Activated naive CD8-positive, alpha-beta T cell (primary cell): ENCODE results near the gene MCF2L2.
"Not testable (repeated sequence)": the region's sequence is repeated elsewhere in the genome, so short reads cannot be mapped to it uniquely, and the experiment has no call there.

ENCODE experiments used
- H3K27ac Mint-ChIP-seq: one replicate; pipeline ENCODE4 v1.8.0; 2021; ENCODE audit warnings: mixed read lengths
- H3K27me3 Mint-ChIP-seq: one replicate; pipeline ENCODE4 v1.8.0; 2021; ENCODE audit warnings: mixed read lengths
- H3K36me3 Mint-ChIP-seq: one replicate; pipeline ENCODE4 v1.8.0; 2021; ENCODE audit warnings: mixed read lengths
- H3K4me1 Mint-ChIP-seq: one replicate; pipeline ENCODE4 v1.8.0; 2021; ENCODE audit warnings: low read depth, mixed read lengths
- H3K4me3 Mint-ChIP-seq: one replicate; pipeline ENCODE4 v1.8.0; 2021; ENCODE audit warnings: mild to moderate bottlenecking, mixed read lengths
- H3K9me3 Mint-ChIP-seq: one replicate; pipeline ENCODE4 v1.8.0; 2021; ENCODE audit warnings: low read depth, mixed read lengths

The MCF2L2 gene

DNA sequence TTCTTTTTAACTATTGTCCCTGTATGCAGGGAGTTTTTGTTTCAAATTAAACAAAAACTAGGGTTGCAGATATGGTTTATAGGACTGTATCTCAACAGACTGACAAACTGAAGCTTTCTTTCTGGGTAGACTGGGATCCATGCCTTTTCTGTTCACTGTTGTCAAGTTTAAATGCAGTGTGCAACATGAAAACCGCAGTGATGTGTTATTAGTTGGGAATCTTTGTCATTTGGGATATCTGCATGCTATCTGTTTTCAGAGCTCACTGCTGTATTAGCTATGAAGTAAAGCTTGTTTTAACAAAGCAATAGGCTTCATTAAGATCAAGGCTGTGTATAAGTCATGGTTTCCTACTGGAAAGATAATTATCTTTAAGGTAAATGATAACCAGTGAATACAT is 21.4 kb upstream of the MCF2L2 start:
- H3K27ac Mint-ChIP-seq, result no peak overlapping the region
- no peaks in the 10 kb centered on the region for H3K27me3 Mint-ChIP-seq
- no peak overlapping the region for H3K4me3 Mint-ChIP-seq
- peaks cover 3% of the 10 kb centered on the region for H3K36me3 Mint-ChIP-seq
- peaks cover under 1% of the 10 kb centered on the region for H3K9me3 Mint-ChIP-seq
- peaks cover 18% of the 10 kb centered on the region for H3K4me1 Mint-ChIP-seq

DNA sequence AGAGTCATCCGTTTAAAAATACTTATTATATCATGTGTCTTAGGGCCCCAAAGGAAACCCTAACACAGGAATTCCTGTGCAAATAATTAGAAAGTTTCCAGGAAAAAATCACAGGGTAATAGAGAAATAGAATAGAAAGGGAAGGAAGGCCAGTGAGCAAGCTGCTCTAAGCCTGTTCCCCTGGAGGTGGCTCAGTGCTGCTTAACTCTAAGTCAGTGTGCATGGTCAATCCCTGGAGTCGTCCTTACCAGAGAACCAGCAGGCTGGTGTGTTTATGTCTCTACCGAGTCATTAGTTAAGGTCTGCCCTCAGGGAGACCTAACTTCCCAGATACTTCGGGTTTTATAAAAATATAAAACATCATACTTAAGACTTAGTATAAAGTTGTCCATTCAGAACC is 21.0 kb upstream of the MCF2L2 start:
- Mint-ChIP-seq H3K9me3 (peaks cover 4% of the 10 kb centered on the region), H3K36me3 (peaks cover 3% of the 10 kb centered on the region), H3K4me1 (peaks cover 18% of the 10 kb centered on the region), H3K27me3 (no peaks in the 10 kb centered on the region), H3K4me3 (no peak overlapping the region), H3K27ac (no peak overlapping the region)

DNA sequence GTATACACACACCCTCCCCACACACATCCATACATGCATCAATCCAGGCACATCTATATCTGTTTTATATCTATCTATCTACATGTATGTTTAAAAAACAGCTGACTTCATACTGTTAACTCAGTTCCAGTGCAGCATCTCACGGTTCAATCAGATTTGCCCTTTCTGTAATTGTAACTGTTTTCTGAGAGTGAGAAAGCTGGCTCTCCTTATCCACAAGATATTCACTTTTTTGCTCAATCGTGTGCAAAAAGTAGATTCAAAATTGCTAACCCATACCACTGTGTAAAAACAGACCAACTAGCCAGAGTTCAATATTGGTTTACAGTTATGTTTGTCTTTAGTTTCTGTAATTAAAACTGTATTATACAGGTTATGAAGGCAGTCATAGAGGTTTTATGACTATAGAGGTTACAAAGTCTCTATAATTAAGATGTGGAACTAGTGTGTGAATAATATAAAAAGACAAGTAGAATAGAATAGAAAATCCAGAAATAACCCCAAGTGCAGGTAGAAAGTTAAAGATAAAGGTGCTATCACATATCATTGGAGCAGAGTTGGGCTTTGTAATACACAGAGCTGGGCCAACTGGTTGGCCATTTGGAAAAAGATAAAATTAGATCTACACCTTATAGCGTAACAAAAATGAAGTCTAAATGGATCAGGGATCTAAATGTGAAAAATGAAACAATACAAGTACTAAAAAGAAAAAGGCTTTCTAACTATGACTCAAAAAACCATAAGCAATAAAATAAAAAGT is 20.1 kb upstream of the MCF2L2 start:
- H3K4me1 Mint-ChIP-seq, result peaks cover 18% of the 10 kb centered on the region
- H3K36me3 Mint-ChIP-seq, result peaks cover 7% of the 10 kb centered on the region
- H3K27me3 Mint-ChIP-seq, result no peaks in the 10 kb centered on the region
- H3K27ac Mint-ChIP-seq, result no peak overlapping the region
- H3K4me3 Mint-ChIP-seq, result peak overlapping the region; percentile 96
- peaks cover 9% of the 10 kb centered on the region for H3K9me3 Mint-ChIP-seq

DNA sequence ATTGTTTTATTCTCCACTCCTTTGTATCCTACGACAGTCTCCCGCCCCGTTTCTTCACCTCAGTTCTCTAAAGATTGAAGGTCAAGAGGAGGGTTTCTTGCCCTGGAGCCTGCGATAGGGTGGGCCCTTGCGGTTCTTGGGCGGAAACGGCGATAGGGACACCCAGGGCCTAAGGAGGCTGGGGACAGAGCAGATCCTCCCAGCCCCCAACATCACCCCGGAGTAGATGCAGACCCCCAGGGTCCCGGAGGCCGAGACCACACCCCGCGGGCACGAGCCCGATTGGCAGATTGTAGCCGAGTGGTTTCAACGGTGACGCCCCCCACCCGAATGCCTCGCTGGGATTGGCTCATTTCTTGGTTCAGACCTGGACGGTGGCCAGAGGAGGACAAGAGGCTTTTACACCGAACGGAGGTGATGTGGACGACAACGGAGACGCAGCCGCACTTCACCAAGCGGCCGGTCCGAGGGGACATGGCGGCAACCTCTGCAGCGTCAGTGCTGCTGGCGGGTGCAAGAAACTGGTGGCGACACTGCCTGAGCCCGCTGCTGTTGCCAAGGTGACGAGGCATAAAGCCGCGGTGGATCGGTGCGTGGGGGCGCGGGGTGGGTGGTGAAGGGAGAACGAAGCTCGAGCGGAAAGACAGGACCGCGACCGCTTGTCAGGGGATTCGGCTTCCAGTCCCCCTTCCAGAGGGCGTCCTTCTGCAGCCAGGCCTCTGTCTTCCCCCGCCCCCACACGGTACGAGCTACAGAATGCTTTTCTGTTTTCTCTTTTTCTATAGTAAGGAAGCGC is 19.0 kb upstream of the MCF2L2 start:
- Mint-ChIP-seq H3K4me3 (peak overlapping the region; percentile 96), H3K27me3 (no peaks in the 10 kb centered on the region), H3K36me3 (peaks cover 10% of the 10 kb centered on the region), H3K27ac (peak overlapping the region; percentile 76), H3K4me1 (peaks cover 18% of the 10 kb centered on the region), H3K9me3 (peaks cover 21% of the 10 kb centered on the region)

DNA sequence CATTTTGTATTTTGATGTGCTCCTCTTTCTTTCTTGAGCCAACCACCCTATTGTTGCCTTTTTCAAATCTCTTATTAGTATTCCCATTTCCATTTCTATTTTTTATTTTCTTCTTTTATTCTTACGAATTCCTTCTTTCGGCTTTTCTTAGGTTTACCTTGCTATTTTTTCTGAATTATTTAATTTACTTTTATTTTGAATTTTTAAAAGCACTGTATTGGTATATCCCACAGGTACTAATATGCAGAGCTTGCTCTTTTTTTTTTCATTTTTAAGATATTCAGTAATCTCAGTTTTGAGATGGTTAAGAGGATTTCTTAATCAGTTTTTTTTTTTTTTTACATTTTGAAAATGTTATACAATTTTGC is 18.4 kb upstream of the MCF2L2 start:
- Mint-ChIP-seq H3K9me3 (peaks cover 23% of the 10 kb centered on the region), H3K27ac (no peak overlapping the region), H3K4me1 (peaks cover 18% of the 10 kb centered on the region), H3K36me3 (peaks cover 7% of the 10 kb centered on the region), H3K27me3 (no peaks in the 10 kb centered on the region), H3K4me3 (peak overlapping the region; percentile 96)

DNA sequence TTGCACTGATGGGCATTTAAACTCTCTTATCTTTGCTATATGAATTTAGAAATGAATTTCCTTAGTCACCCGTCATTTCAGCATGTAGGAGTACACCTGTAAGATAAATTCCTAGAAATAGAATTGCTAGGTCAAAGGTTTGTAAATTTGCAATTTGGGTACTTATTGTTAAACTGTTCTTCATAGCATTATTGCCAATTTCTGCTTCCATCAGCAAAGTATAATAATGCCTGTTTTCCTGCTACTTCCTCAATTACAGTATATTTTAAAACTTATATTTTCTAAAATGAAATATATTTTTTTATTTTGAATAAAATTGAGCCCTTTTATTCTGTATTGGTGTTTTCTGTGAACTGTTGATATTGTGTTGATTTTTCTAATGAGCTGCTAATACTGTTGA is 16.3 kb upstream of the MCF2L2 start:
- Mint-ChIP-seq H3K9me3 (peaks cover 23% of the 10 kb centered on the region), H3K27ac (no peak overlapping the region), H3K36me3 (peaks cover 7% of the 10 kb centered on the region), H3K27me3 (no peaks in the 10 kb centered on the region), H3K4me1 (peaks cover 16% of the 10 kb centered on the region), H3K4me3 (no peak overlapping the region)

DNA sequence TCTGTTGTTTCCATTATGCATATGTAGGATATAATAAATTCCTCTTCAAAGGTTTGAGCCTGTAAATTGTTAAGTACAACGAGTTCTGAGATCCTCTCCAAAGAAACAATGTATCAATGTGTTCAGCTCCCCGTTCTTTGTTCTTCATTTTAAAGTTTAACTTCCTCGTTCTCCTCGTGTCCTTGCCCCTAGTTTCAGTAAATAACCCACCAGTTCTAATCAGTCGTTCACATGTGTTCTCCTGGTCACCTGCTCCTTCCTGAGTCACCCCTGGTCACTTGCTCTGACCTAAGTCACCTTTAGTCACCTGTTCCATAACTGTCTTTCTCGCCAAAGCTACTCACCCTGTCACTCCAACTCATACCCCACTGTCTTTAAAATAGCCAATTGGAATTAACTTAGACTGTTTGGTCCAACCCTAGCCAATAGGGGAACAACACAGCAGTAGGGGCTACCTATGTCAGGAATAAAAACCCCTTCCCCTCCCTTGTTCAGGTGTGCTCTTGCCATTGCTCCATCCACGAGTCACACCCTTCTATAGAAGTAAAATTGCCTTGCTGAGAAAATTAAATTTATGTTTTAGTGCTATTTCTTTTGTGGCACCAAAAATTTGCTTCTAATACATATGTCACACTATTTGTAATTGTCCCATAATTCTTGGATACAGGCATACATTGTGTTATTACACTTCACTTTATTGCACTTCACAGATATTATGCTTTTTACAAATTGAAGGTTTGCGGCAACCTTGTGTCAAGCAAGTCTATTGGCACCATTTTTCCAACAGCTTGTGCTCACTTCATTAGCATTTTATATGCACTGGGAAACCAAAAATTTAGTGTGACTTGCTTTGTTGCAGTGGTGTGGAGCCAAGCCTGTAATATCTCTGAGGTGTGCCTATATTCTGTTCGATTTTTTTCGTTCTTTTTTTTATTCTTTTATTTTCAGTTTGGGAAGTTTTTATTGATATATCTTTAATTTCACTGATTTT is 15.3 kb upstream of the MCF2L2 start:
- Mint-ChIP-seq H3K4me1 (peaks cover 12% of the 10 kb centered on the region), H3K9me3 (peaks cover 23% of the 10 kb centered on the region), H3K27ac (no peak overlapping the region), H3K27me3 (no peaks in the 10 kb centered on the region), H3K36me3 (peaks cover 7% of the 10 kb centered on the region), H3K4me3 (no peak overlapping the region)

DNA sequence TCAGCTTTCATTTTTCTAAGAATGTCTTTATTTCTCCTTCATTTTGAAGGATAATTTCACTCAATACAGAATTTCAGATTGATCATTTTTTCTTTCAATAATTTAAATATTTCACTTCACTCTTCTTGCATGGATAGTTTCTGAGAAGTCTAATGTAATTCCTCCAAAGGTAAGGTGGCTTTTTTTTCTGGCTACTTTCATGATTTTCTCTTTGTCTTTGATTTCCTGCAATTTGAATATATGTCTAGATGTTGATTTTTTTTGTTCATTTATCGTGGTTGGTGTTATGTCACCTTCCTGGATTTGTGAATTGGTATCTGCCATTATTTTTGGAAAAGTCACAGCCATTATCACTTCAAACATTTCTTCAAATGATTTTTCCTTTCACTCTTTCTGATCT is 14.6 kb upstream of the MCF2L2 start:
- H3K36me3 Mint-ChIP-seq, result peaks cover 7% of the 10 kb centered on the region
- no peak overlapping the region for H3K4me3 Mint-ChIP-seq
- H3K4me1 Mint-ChIP-seq, result peaks cover 6% of the 10 kb centered on the region
- peaks cover 23% of the 10 kb centered on the region for H3K9me3 Mint-ChIP-seq
- no peak overlapping the region for H3K27ac Mint-ChIP-seq
- H3K27me3 Mint-ChIP-seq, result no peaks in the 10 kb centered on the region

DNA sequence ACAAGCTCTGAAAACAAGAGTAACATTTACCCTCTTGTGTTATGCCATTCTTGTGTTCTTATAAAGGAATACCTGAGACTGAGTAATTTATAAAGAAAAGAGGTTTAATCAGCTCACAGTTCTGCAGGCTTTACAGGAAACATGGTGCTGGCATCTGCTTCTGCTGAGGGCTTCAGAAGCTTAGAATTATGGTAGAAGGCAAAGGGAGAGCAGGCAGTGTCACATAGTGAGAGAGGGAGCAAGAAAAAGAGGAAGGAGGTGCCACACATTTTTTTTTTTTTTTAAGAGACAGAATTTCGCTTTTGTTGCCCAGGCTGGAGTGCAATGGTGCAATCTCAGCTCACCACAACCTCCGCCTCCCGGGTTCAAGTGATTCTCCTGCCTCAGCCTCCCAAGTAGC is 12.1 kb upstream of the MCF2L2 start:
- not testable (repeated sequence) for H3K27me3 Mint-ChIP-seq, H3K4me1 Mint-ChIP-seq, H3K36me3 Mint-ChIP-seq, H3K27ac Mint-ChIP-seq, H3K4me3 Mint-ChIP-seq
- H3K9me3 Mint-ChIP-seq, result peaks cover 23% of the 10 kb centered on the region

DNA sequence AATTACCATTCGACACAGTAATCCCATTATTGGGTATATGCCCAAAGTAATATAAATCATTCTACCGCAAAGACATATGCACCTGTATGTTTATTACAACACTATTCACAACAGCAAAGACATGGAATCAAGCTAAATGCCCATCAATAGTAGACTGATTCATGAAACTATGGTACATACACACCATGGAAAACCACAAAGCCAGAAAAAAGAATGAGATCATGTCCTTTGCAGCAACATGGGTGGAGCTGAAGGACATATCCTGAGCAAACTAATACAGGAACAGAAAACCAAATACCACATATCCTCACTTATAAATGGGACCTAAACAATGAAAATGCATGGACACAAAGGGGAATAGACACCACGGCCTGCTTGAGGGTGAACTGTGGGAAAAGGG is 11.1 kb upstream of the MCF2L2 start:
- peaks cover 20% of the 10 kb centered on the region for H3K9me3 Mint-ChIP-seq
- H3K4me1 Mint-ChIP-seq, result no peaks in the 10 kb centered on the region
- no peak overlapping the region for H3K4me3 Mint-ChIP-seq
- no peaks in the 10 kb centered on the region for H3K27me3 Mint-ChIP-seq
- H3K27ac Mint-ChIP-seq, result no peak overlapping the region
- peaks cover 7% of the 10 kb centered on the region for H3K36me3 Mint-ChIP-seq

DNA sequence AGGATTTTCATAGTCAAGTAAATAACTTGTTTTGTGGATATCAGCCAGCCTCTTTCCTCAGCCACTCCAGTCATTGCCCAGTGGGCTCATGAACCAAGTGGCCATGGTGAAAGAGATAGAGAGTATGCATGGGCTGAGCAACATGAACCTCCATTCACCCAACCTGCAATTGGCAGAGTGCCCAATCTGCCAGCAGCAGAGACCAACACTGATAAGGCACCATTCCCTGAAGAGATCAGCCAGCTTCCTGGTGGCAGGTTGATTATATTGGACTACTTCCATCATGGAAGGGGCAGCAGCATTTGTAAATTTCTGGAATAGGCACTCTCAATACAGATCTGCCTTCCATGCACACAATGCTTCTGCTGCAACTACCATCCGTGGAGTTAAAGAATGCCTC is 10.3 kb upstream of the MCF2L2 start:
- Mint-ChIP-seq H3K27ac (no peak overlapping the region), H3K4me3 (no peak overlapping the region), H3K36me3 (peaks cover 6% of the 10 kb centered on the region), H3K4me1 (no peaks in the 10 kb centered on the region), H3K27me3 (no peaks in the 10 kb centered on the region), H3K9me3 (peaks cover 15% of the 10 kb centered on the region)

DNA sequence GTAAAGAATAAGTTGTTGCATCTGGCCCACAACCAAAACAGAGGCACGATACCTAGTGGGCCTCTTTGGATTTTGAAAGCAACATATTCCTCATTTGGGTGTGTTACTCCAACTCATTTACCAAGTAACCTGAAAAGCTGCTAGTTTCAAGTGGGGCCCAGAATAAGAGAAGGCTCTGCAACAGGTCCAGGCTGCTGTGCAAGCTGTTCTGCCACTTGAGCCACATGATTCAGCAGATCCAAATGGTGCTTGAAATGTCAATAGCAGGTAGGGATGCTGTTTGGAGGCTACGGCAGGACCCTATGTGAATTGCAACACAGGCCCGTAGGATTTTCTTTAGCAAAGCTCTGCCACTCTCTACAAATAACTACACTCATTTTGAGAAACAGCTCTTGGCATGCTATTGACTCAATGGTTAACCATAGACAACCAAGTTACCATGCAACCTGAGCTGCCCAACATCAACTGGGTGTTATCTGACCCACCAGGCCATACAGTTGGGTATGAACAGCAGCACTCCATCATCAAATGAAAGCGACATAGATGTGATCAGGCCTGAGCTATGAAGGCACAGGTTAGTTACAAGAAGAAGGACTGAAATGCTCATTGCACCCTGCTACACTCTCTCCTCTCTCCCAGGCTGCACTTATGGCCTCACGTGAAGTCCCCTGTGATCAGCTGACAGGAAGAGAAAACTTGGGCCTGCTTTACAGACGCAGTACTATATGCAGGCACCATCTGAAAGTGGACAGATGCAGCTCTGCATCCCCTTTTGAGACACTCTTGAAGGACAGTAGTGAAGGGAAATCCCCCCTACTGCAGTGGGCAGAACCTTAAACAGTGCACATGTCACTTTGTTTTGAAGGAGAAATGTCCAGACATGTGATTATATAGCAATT is 9.5 kb upstream of the MCF2L2 start:
- no peak overlapping the region for H3K4me3 Mint-ChIP-seq
- no peaks in the 10 kb centered on the region for H3K27me3 Mint-ChIP-seq
- no peaks in the 10 kb centered on the region for H3K4me1 Mint-ChIP-seq
- H3K36me3 Mint-ChIP-seq, result no peaks in the 10 kb centered on the region
- peaks cover 7% of the 10 kb centered on the region for H3K9me3 Mint-ChIP-seq
- no peak overlapping the region for H3K27ac Mint-ChIP-seq

DNA sequence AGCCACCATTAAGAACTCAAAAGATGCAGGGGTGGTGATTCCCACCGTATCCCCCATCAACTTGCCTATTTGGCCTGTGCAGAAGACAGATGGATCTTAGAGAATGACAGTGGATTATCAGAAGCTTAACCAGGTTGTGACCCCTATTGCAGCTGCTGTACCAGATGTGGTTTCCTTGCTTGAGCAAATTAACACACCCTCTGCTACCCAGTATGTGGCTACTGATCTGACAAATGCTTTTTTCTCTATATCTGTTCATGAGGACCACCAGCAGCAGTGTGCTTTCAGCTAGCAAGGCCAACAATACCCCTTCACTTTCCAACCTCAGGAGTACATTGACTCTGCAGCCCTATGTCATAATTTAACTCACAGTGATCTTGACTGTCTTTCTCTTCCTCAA is 8.6 kb upstream of the MCF2L2 start:
- Mint-ChIP-seq H3K36me3 (no peaks in the 10 kb centered on the region), H3K4me1 (no peaks in the 10 kb centered on the region), H3K27me3 (no peaks in the 10 kb centered on the region), H3K4me3 (no peak overlapping the region), H3K9me3 (no peaks in the 10 kb centered on the region), H3K27ac (no peak overlapping the region)

DNA sequence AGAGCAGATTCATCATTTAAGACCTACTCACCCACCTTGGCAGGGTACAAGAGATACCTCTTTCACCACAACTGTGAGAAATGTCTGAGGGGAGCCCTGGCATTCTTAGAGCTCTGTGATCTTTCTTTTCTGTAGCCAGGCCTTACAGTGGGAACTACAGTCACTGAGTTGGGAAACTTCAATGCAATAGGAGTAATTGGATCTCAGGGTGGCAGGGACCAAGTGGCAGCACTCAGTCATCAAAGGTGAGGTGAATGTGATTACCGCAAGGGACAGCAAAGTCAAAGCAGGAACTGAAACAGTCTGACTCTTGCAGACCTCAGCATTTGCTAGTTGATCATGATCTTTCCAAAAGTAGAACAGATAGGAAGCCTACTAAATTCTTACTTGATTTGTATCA is 7.2 kb upstream of the MCF2L2 start:
- Mint-ChIP-seq H3K27me3 (no peaks in the 10 kb centered on the region), H3K9me3 (no peaks in the 10 kb centered on the region), H3K27ac (no peak overlapping the region), H3K4me1 (peaks cover 3% of the 10 kb centered on the region), H3K4me3 (no peak overlapping the region), H3K36me3 (no peaks in the 10 kb centered on the region)
